ENCODE results near the gene FKBP5.
"Not testable (repeated sequence)": the region's sequence is repeated elsewhere in the genome, so short reads cannot be mapped to it uniquely, and the experiment has no call there.

FKBP5 gene

GRCh38 chr6:35550437-35550836 lies 138.3 kb downstream of the FKBP5 start:
- no peak for DNase-seq

- DNase-seq, result no peak
These were observed 141.0 kb downstream of the FKBP5 start for GRCh38 chr6:35547676-35548075.

- no peak for DNase-seq
These were observed 143.8 kb downstream of the FKBP5 start for GRCh38 chr6:35544769-35545361.

GRCh38 chr6:35543459-35544193 lies 145.1 kb downstream of the FKBP5 start:
- DNase-seq, result no peak

GRCh38 chr6:35541836-35542235 lies 146.9 kb downstream of the FKBP5 start:
- no peak for DNase-seq

- no peak for DNase-seq
These were observed 149.5 kb downstream of the FKBP5 start for GRCh38 chr6:35539223-35539622.

- DNase-seq, result not testable (repeated sequence)
These were observed 152.9 kb downstream of the FKBP5 start for GRCh38 chr6:35535847-35536246.

- DNase-seq, result no peak
These were observed 154.1 kb downstream of the FKBP5 start for GRCh38 chr6:35534407-35535170.

GRCh38 chr6:35533981-35534380 lies 154.7 kb downstream of the FKBP5 start:
- DNase-seq, result no peak

- DNase-seq, result no peak
These were observed 156.6 kb downstream of the FKBP5 start for GRCh38 chr6:35532126-35532525.

GRCh38 chr6:35524380-35525020 lies 164.2 kb downstream of the FKBP5 start:
- DNase-seq, result no peak
